Measurements from ENCODE around the gene COPS2. TPM values are rescaled to one million over a fixed set of nuclear protein-coding genes. Genes with fewer than 3 reads are reported as not detected.
"Not testable (repeated sequence)": the region's sequence is repeated elsewhere in the genome, so short reads cannot be mapped to it uniquely, and the experiment has no call there.

The COPS2 gene
- total RNA-seq, 1 experiment from 2014 or later = 88.3 TPM

GRCh38 chr15:49075881-49076280 lies 79.5 kb downstream of the COPS2 start:
- Histone ChIP-seq H3K27ac (ENCODE audit: insufficient read length, low read depth, low read length) (no peak overlapping the region), H4K5ac (ENCODE audit: insufficient read length, low read depth, low read length) (no peak overlapping the region), H4K20me1 (ENCODE audit: control insufficient read depth, insufficient read depth, insufficient read length) (no peaks in the 10 kb centered on the region), H2AFZ (ENCODE audit: low read length) (no peak overlapping the region), H2BK20ac (ENCODE audit: low read depth, low read length, poor library complexity, severe bottlenecking) (no peak overlapping the region), H3K18ac (ENCODE audit: insufficient read length, low read depth, low read length) (no peak overlapping the region), H3K4me1 (ENCODE audit: insufficient read depth, low read length) (no peaks in the 10 kb centered on the region), H2AK5ac (ENCODE audit: insufficient read length, low read length) (no peak overlapping the region), H3K56ac (ENCODE audit: insufficient read length, low read depth, low read length) (no peak overlapping the region), H3K9me3 (ENCODE audit: control insufficient read depth, low read depth, low read length) (no peaks in the 10 kb centered on the region), H3K79me2 (ENCODE audit: insufficient read depth, low read length) (no peaks in the 10 kb centered on the region), H3T11ph (ENCODE audit: low read length) (no peak overlapping the region), H3K79me1 (ENCODE audit: insufficient read depth, low read depth, low read length, poor library complexity, severe bottlenecking) (no peaks in the 10 kb centered on the region), H3K27me3 (ENCODE audit: insufficient read depth, low read length) (no peaks in the 10 kb centered on the region), H3K23ac (ENCODE audit: insufficient read length, low read depth, low read length) (no peak overlapping the region), H4K8ac (replicated peaks; ENCODE audit: insufficient read length, low read depth, low read length) (no peak overlapping the region), H2BK120ac (ENCODE audit: low read depth, low read length, poor library complexity, severe bottlenecking) (no peak overlapping the region), H3K9ac (ENCODE audit: extremely low read depth, insufficient read length, low read length) (no peak overlapping the region), H3K23me2 (ENCODE audit: insufficient read length, low read depth, low read length, poor library complexity, severe bottlenecking) (no peaks in the 10 kb centered on the region), H3K4ac (ENCODE audit: low read depth, low read length) (no peak overlapping the region), H4K91ac (ENCODE audit: insufficient read length, low read depth, low read length) (no peak overlapping the region), H2BK15ac (ENCODE audit: low read depth, low read length) (no peak overlapping the region), H2BK5ac (ENCODE audit: insufficient read length, low read length) (no peak overlapping the region), H3K4me2 (ENCODE audit: insufficient read depth, insufficient read length, low read length) (no peak overlapping the region), H3K14ac (ENCODE audit: insufficient read depth, low read length) (no peak overlapping the region), H2BK12ac (ENCODE audit: insufficient read length, low read depth, low read length) (no peak overlapping the region)
- Mint-ChIP-seq H3K4me1 (no peaks in the 10 kb centered on the region), H3K27ac (no peak overlapping the region), H3K36me3 (ENCODE audit: insufficient read depth in 1 of 3, low read depth in 3 of 3) (no peaks in the 10 kb centered on the region), H3K27me3 (ENCODE audit: low read depth) (peaks cover 11% of the 10 kb centered on the region), H3K9me3 (no peaks in the 10 kb centered on the region; a peak in 1 of 5 replicates), H3K4me3 (no peak overlapping the region)
- TF ChIP-seq CTCF (conservative IDR thresholded peaks at IDR 0.05) = no peak
- DNase-seq = no peak

DNA sequence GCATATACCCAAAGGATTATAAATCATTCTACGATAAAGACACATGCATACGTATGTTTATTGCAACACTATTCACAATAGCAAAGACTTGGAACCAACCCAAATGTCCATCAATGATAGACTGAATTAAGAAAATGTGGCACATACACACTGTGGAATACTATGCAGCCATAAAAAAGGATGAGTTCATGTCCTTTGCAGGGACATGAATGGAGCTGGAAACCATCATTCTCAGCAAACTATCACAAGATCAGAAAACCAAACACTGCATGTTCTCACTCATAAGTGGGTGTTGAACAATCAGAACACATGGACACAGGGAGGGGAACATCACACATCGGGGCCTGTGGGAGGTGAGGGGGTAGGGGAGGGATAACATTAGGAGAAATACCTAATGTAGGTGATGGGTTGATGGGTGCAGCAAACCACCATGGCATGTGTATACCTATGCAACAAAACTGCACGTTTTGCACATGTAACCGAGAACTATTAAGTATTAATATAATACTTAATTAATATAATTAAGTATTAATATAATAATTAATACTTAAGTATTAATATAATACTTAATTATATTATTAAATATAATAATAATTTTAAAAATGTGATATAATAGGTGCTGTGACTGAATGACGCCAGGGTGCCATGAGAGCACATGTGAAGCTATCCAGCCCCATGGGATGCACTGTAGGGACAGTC lies 80.7 kb downstream of the COPS2 start:
- not testable (repeated sequence) for H3K36me3 Mint-ChIP-seq (ENCODE audit: insufficient read depth in 1 of 3, low read depth in 3 of 3); H3T11ph ChIP-seq (ENCODE audit: low read length); H4K20me1 ChIP-seq (ENCODE audit: control insufficient read depth, insufficient read depth, insufficient read length); DNase-seq; H2BK5ac ChIP-seq (ENCODE audit: insufficient read length, low read length); H2AFZ ChIP-seq (ENCODE audit: low read length); H3K27ac ChIP-seq (ENCODE audit: insufficient read length, low read depth, low read length); H2BK20ac ChIP-seq (ENCODE audit: low read depth, low read length, poor library complexity, severe bottlenecking); H3K23ac ChIP-seq (ENCODE audit: insufficient read length, low read depth, low read length); H3K4me3 Mint-ChIP-seq; H3K4me1 ChIP-seq (ENCODE audit: insufficient read depth, low read length); H3K27ac Mint-ChIP-seq; H3K4me1 Mint-ChIP-seq; H3K18ac ChIP-seq (ENCODE audit: insufficient read length, low read depth, low read length); H3K9ac ChIP-seq (ENCODE audit: extremely low read depth, insufficient read length, low read length); H2BK12ac ChIP-seq (ENCODE audit: insufficient read length, low read depth, low read length); H3K56ac ChIP-seq (ENCODE audit: insufficient read length, low read depth, low read length); H3K4ac ChIP-seq (ENCODE audit: low read depth, low read length); H2AK5ac ChIP-seq (ENCODE audit: insufficient read length, low read length); H3K14ac ChIP-seq (ENCODE audit: insufficient read depth, low read length); H3K9me3 Mint-ChIP-seq; H3K9me3 ChIP-seq (ENCODE audit: control insufficient read depth, low read depth, low read length); H3K79me2 ChIP-seq (ENCODE audit: insufficient read depth, low read length); H4K91ac ChIP-seq (ENCODE audit: insufficient read length, low read depth, low read length); H4K5ac ChIP-seq (ENCODE audit: insufficient read length, low read depth, low read length); H3K27me3 ChIP-seq (ENCODE audit: insufficient read depth, low read length); H3K23me2 ChIP-seq (ENCODE audit: insufficient read length, low read depth, low read length, poor library complexity, severe bottlenecking); H3K79me1 ChIP-seq (ENCODE audit: insufficient read depth, low read depth, low read length, poor library complexity, severe bottlenecking); H4K8ac ChIP-seq (replicated peaks; ENCODE audit: insufficient read length, low read depth, low read length); H2BK15ac ChIP-seq (ENCODE audit: low read depth, low read length); H2BK120ac ChIP-seq (ENCODE audit: low read depth, low read length, poor library complexity, severe bottlenecking); H3K4me2 ChIP-seq (ENCODE audit: insufficient read depth, insufficient read length, low read length)
- H3K27me3 Mint-ChIP-seq (ENCODE audit: low read depth) = peaks cover 11% of the 10 kb centered on the region
- WGBS (ENCODE audit: extremely low coverage, insufficient read length, low lambda C conversion rate) = no CpG with 5 or more reads among the region's 6 CpGs

All from H9 (cell line).